CD4-positive, alpha-beta T cell (primary cell): ENCODE measurements around the gene MIEN1. TPM values are rescaled to one million over a fixed set of nuclear protein-coding genes. Genes with fewer than 3 reads are reported as not detected.

ENCODE experiments used
- ATAC-seq: fragments of 200-7000 bp; cut with Tn5 transposase; one replicate; pipeline ENCODE4 v1.10.0; 2022; ENCODE audit warnings: mild to moderate bottlenecking; ENCODE audit not compliant: poor library complexity
- CTCF ChIA-PET: fragments of 350-600 bp; sonication (Branson Sonifier 250); formaldehyde crosslinking; loops from one replicate; lab custom pipeline; 2021; ENCODE audit warnings: antibody characterized with exemption, inconsistent platforms; lab: Charles Lee
- POLR2A ChIA-PET: fragments of 350-600 bp; sonication (Branson Sonifier 250); formaldehyde crosslinking; loops from one replicate; lab custom pipeline; 2021; ENCODE audit warnings: antibody characterized with exemption, inconsistent platforms; lab: Charles Lee
- DNase-seq, 14 experiments: peaks; one replicate each; pipeline ENCODE4 v3.0.0-alpha.2; 2013 to 2020; ENCODE audit warnings: mixed read lengths in 2 of 14
- H3K27ac ChIP-seq, 2 donors: one replicate each; pipeline versions ENCODE4 v1.5.1 to v1.7.0; 2013; ENCODE audit warnings: low read length in 2 of 2, low read depth in 1 of 2, mild to moderate bottlenecking in 1 of 2
- H3K27me3 ChIP-seq, 2 experiments: 1 replicate in 1 of 2; 2 replicates in 1 of 2; pipeline versions ENCODE4 v1.6.1 to v1.7.0; 2013; ENCODE audit warnings: low read length in 2 of 2, control low read depth in 1 of 2, mild to moderate bottlenecking in 1 of 2, moderate library complexity in 1 of 2; ENCODE audit not compliant: insufficient read depth in 2 of 2, control insufficient read depth in 1 of 2
- H3K36me3 ChIP-seq: one replicate; pipeline ENCODE4 v1.6.1; 2013; ENCODE audit warnings: low read length, control low read depth; ENCODE audit not compliant: insufficient read depth
- H3K4me1 ChIP-seq: one replicate; pipeline ENCODE4 v1.6.1; 2013; ENCODE audit warnings: low read length, control low read depth; ENCODE audit not compliant: insufficient read depth
- H3K4me3 ChIP-seq: one replicate; pipeline ENCODE4 v1.5.1; 2013; ENCODE audit warnings: mild to moderate bottlenecking, low read length, moderate library complexity
- H3K9me3 ChIP-seq, 2 experiments: 1 replicate in 1 of 2; 2 replicates in 1 of 2; pipeline versions ENCODE4 v1.6.1 to v1.7.0; 2013; ENCODE audit warnings: low read length in 2 of 2, mild to moderate bottlenecking in 2 of 2, control low read depth in 1 of 2, moderate library complexity in 1 of 2; ENCODE audit not compliant: control insufficient read depth in 1 of 2, insufficient read depth in 1 of 2
- H3K27ac Mint-ChIP-seq: one replicate; pipeline ENCODE4 v1.8.0; 2020; ENCODE audit warnings: mixed read lengths
- H3K27me3 Mint-ChIP-seq: one replicate; pipeline ENCODE4 v1.8.0; 2021; ENCODE audit warnings: mixed read lengths
- H3K36me3 Mint-ChIP-seq: one replicate; pipeline ENCODE4 v1.8.0; 2021; ENCODE audit warnings: low read depth, mixed read lengths
- H3K4me1 Mint-ChIP-seq: one replicate; pipeline ENCODE4 v1.8.0; 2021; ENCODE audit warnings: low read depth, mixed read lengths
- H3K4me3 Mint-ChIP-seq: one replicate; pipeline ENCODE4 v1.8.0; 2020; ENCODE audit warnings: mild to moderate bottlenecking, mixed read lengths
- H3K9me3 Mint-ChIP-seq: one replicate; pipeline ENCODE4 v1.8.0; 2020; ENCODE audit warnings: mixed read lengths
- CTCF ChIP-seq: fragments of 200-600 bp; IDR thresholded peaks from one replicate; pipeline ENCODE4 v1.8.0; 2022; ENCODE audit warnings: antibody characterized with exemption, mild to moderate bottlenecking
- intact Hi-C, 2 experiments: fragments of 100-400 bp; cut with DNase I in 1 of 2; cut with micrococcal nuclease in 1 of 2; formaldehyde crosslinking; loops; one replicate each; pipeline versions ENCODE4 v1.15.1 to v1.9.0; 2023 to 2025; cut with DNase I, micrococcal nuclease
- total RNA-seq, 174 experiments: library from RNA in 2 of 174; stranded (reverse) in 2 of 174; gene quantifications; one replicate each; pipeline ENCODE4 v1.2.3 and lab custom pipeline; 2021 to 2026

Gene MIEN1
- total RNA-seq, 2 experiments from 2014 or later, result 31.5 to 32.3 TPM

- Histone ChIP-seq H3K27ac (no peak overlapping the region), H3K27me3 (peaks cover 23 to 30% of the 10 kb centered on the region in 2 experiments), H3K4me1 (peaks cover 34% of the 10 kb centered on the region), H3K36me3 (no peaks in the 10 kb centered on the region), H3K4me3 (no peak overlapping the region), H3K9me3 (peaks cover 0 to 5% of the 10 kb centered on the region in 2 experiments)
- Mint-ChIP-seq H3K27me3 (peaks cover 25% of the 10 kb centered on the region), H3K4me1 (peaks cover 15% of the 10 kb centered on the region), H3K9me3 (no peaks in the 10 kb centered on the region), H3K27ac (no peak overlapping the region), H3K4me3 (no peak overlapping the region), H3K36me3 (no peaks in the 10 kb centered on the region)
- POLR2A ChIA-PET, result no interaction called here
- ATAC-seq (no peak), DNase-seq (no peak)
- CTCF ChIA-PET, result no interaction called here
- intact Hi-C loops, result no loop called here
- TF ChIP-seq CTCF, result no peak
Measured at GRCh38 chr17:39703913-39704312, 26.4 kb downstream of the MIEN1 start.

GRCh38 chr17:39702901-39703893, 27.1 kb downstream of the MIEN1 start:
- H3K9me3 ChIP-seq, result peaks cover 0 to 5% of the 10 kb centered on the region in 2 experiments
- ATAC-seq (no peak), DNase-seq (peak in 1 of 14 experiments; percentile 16)
- H3K36me3 Mint-ChIP-seq, result no peaks in the 10 kb centered on the region
- H3K9me3 Mint-ChIP-seq, result no peaks in the 10 kb centered on the region
- H3K27me3 Mint-ChIP-seq, result peaks cover 29% of the 10 kb centered on the region
- no peak overlapping the region for H3K4me3 Mint-ChIP-seq
- no peak overlapping the region for H3K27ac ChIP-seq
- H3K27ac Mint-ChIP-seq, result no peak overlapping the region
- POLR2A ChIA-PET, result no interaction called here
- peaks cover 34% of the 10 kb centered on the region for H3K4me1 ChIP-seq
- TF ChIP-seq CTCF, result no peak
- no peaks in the 10 kb centered on the region for H3K36me3 ChIP-seq
- H3K4me3 ChIP-seq, result no peak overlapping the region
- CTCF ChIA-PET, result no interaction called here
- H3K4me1 Mint-ChIP-seq, result peaks cover 15% of the 10 kb centered on the region
- peaks cover 24 to 33% of the 10 kb centered on the region in 2 experiments for H3K27me3 ChIP-seq
- intact Hi-C loops, result no loop called here

- Histone ChIP-seq H3K27ac (no peak overlapping the region), H3K4me3 (no peak overlapping the region), H3K4me1 (peaks cover 22% of the 10 kb centered on the region), H3K36me3 (no peaks in the 10 kb centered on the region), H3K27me3 (peaks cover 24 to 33% of the 10 kb centered on the region in 2 experiments), H3K9me3 (peaks cover 0 to 5% of the 10 kb centered on the region in 2 experiments)
- DNase-seq (no peak), ATAC-seq (no peak)
- peaks cover 34% of the 10 kb centered on the region for H3K27me3 Mint-ChIP-seq
- intact Hi-C loops, result no loop called here
- CTCF ChIA-PET, result no interaction called here
- no peak overlapping the region for H3K27ac Mint-ChIP-seq
- no peak overlapping the region for H3K4me3 Mint-ChIP-seq
- no peaks in the 10 kb centered on the region for H3K36me3 Mint-ChIP-seq
- H3K4me1 Mint-ChIP-seq, result peaks cover 10% of the 10 kb centered on the region
- POLR2A ChIA-PET, result interaction anchor here (0.9 kb wide), 1 partner anchor 14 kb away, joined by 3 read pairs; the partner anchor contains the start of gene PGAP3
- H3K9me3 Mint-ChIP-seq, result no peaks in the 10 kb centered on the region
- no peak for TF ChIP-seq CTCF
Measured at GRCh38 chr17:39701784-39702422, 28.4 kb downstream of the MIEN1 start.
